Caco-2 (cell line): ENCODE measurements around the gene F10. TPM values are rescaled to one million over a fixed set of nuclear protein-coding genes. Genes with fewer than 3 reads are reported as not detected.
"Not testable (repeated sequence)": the region's sequence is repeated elsewhere in the genome, so short reads cannot be mapped to it uniquely, and the experiment has no call there.

Experiments used
- BruUV-seq: library from RNA; stranded (reverse); fragments of 400-500 nt; replicated peaks from 2 replicates; lab custom pipeline; 2021; lab: Mats Ljungman, UMichigan
- CTCF ChIA-PET: fragments of 300-600 bp; sonication (Branson Sonifier 250); formaldehyde crosslinking; loops from one replicate; lab custom pipeline; 2022; ENCODE audit warnings: antibody characterized with exemption; lab: Charles Lee
- POLR2A ChIA-PET: fragments of 300-600 bp; sonication (Branson Sonifier 250); formaldehyde crosslinking; loops from one replicate; lab custom pipeline; 2022; ENCODE audit warnings: antibody characterized with exemption; lab: Charles Lee
- DNase-seq, 2 experiments: peaks; one replicate each; pipeline versions ENCODE4 v3.0.0 to v3.0.0-alpha.2; 2020 to 2022
- H3K27me3 ChIP-seq: replicated peaks from 2 replicates; pipeline ENCODE4 v1.6.0; 2011; ENCODE audit warnings: low read length; ENCODE audit not compliant: control insufficient read depth, insufficient read depth
- H3K36me3 ChIP-seq: 2 replicates; pipeline ENCODE4 v1.5.1; 2011; ENCODE audit warnings: low read length; ENCODE audit not compliant: control insufficient read depth, insufficient read depth
- H3K4me1 ChIP-seq: fragments of 250-450 bp; sonication (Bioruptor Pico); 2 replicates; pipeline ENCODE4 v1.5.1; 2020; ENCODE audit warnings: mild to moderate bottlenecking
- H3K4me3 ChIP-seq: 2 replicates; pipeline ENCODE4 v1.5.1; 2011; ENCODE audit warnings: low read depth, mild to moderate bottlenecking, control low read depth, low read length
- H3K9me3 ChIP-seq: fragments of 250-450 bp; sonication (Bioruptor Pico); 2 replicates; pipeline ENCODE4 v1.5.1; 2020; ENCODE audit warnings: mild to moderate bottlenecking, moderate library complexity
- H3K27ac Mint-ChIP-seq: one replicate; pipeline ENCODE4 v1.8.0; 2022; ENCODE audit warnings: mixed read lengths; ENCODE audit not compliant: unreplicated experiment
- H3K27me3 Mint-ChIP-seq: one replicate; pipeline ENCODE4 v1.8.0; 2022; ENCODE audit warnings: mixed read lengths; ENCODE audit not compliant: insufficient read depth, unreplicated experiment
- H3K36me3 Mint-ChIP-seq: one replicate; pipeline ENCODE4 v1.8.0; 2022; ENCODE audit warnings: mild to moderate bottlenecking, mixed read lengths; ENCODE audit not compliant: insufficient read depth, unreplicated experiment
- H3K4me1 Mint-ChIP-seq: one replicate; pipeline ENCODE4 v1.8.0; 2022; ENCODE audit warnings: low read depth, mixed read lengths; ENCODE audit not compliant: unreplicated experiment
- H3K4me3 Mint-ChIP-seq: one replicate; pipeline ENCODE4 v1.8.0; 2022; ENCODE audit warnings: mild to moderate bottlenecking, moderate library complexity, mixed read lengths; ENCODE audit not compliant: unreplicated experiment
- H3K9me3 Mint-ChIP-seq: one replicate; pipeline ENCODE4 v1.8.0; 2022; ENCODE audit warnings: mixed read lengths; ENCODE audit not compliant: unreplicated experiment
- intact Hi-C: fragments of 100-400 bp; cut with micrococcal nuclease; formaldehyde crosslinking; loops from one replicate; pipeline ENCODE4 v1.10.0; 2022; ENCODE audit not compliant: unreplicated experiment
- total RNA-seq: library from RNA; stranded (reverse); gene quantifications from 2 replicates; pipeline ENCODE4 v1.2.3, GENCODE V29; 2022
- TF ChIP-seq, protein P1 (sequence below), 2 experiments: fragments of 200-600 bp in 1 of 2; IDR thresholded peaks; 1 replicate in 1 of 2; 2 replicates in 1 of 2; pipeline versions ENCODE4 v1.5.1 to v1.8.0; 2011 to 2022; ENCODE audit warnings: antibody characterized with exemption in 1 of 2, control low read depth in 1 of 2, inconsistent platforms in 1 of 2, low read depth in 1 of 2, low read length in 1 of 2, mild to moderate bottlenecking in 1 of 2, moderate library complexity in 1 of 2; ENCODE audit not compliant: insufficient read depth in 1 of 2, severe bottlenecking in 1 of 2, unreplicated experiment in 1 of 2

The F10 gene
- total RNA-seq, 1 experiment from 2014 or later: 34.3 TPM

DNA sequence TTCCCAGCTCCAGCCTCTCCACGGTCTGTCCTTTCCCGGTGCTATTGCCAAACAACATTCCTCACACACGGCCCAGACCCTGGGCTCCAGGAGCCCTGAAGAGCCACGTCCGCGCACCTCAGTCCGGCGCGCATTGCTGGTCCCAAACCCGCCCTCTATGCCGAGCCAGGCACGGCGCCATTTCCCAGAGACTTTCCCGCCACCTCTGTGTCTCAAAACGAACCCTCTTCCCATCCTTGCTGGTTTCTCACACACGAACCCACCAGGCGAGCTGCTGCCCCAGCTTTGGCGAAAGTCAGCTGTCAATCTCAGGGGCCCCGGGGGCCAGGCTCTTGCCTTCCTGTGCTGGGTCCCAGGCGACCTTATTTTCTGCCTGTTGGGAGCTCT is 45.0 kb upstream of the F10 start:
- Mint-ChIP-seq H3K27me3 (no peaks in the 10 kb centered on the region), H3K9me3 (no peaks in the 10 kb centered on the region), H3K4me1 (no peaks in the 10 kb centered on the region), H3K4me3 (no peak overlapping the region), H3K27ac (no peak overlapping the region), H3K36me3 (no peaks in the 10 kb centered on the region)
- Histone ChIP-seq H3K36me3 (no peaks in the 10 kb centered on the region; the same call in 1 of the 2 replicates), H3K4me3 (no peak overlapping the region), H3K27me3 (no peaks in the 10 kb centered on the region), H3K9me3 (no peaks in the 10 kb centered on the region), H3K4me1 (no peaks in the 10 kb centered on the region)
- CTCF ChIA-PET: no interaction called here
- no TSS peak for BruUV-seq
- POLR2A ChIA-PET: no interaction called here
- intact Hi-C loops: no loop called here
- TF ChIP-seq, protein P1, sequence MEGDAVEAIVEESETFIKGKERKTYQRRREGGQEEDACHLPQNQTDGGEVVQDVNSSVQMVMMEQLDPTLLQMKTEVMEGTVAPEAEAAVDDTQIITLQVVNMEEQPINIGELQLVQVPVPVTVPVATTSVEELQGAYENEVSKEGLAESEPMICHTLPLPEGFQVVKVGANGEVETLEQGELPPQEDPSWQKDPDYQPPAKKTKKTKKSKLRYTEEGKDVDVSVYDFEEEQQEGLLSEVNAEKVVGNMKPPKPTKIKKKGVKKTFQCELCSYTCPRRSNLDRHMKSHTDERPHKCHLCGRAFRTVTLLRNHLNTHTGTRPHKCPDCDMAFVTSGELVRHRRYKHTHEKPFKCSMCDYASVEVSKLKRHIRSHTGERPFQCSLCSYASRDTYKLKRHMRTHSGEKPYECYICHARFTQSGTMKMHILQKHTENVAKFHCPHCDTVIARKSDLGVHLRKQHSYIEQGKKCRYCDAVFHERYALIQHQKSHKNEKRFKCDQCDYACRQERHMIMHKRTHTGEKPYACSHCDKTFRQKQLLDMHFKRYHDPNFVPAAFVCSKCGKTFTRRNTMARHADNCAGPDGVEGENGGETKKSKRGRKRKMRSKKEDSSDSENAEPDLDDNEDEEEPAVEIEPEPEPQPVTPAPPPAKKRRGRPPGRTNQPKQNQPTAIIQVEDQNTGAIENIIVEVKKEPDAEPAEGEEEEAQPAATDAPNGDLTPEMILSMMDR (IDR thresholded peaks at IDR 0.05; ENCODE audit: insufficient read depth in 1 of 2, low read depth in 1 of 2, low read length in 1 of 2, severe bottlenecking in 1 of 2, unreplicated experiment in 1 of 2): no peak
- no peak for DNase-seq

DNA sequence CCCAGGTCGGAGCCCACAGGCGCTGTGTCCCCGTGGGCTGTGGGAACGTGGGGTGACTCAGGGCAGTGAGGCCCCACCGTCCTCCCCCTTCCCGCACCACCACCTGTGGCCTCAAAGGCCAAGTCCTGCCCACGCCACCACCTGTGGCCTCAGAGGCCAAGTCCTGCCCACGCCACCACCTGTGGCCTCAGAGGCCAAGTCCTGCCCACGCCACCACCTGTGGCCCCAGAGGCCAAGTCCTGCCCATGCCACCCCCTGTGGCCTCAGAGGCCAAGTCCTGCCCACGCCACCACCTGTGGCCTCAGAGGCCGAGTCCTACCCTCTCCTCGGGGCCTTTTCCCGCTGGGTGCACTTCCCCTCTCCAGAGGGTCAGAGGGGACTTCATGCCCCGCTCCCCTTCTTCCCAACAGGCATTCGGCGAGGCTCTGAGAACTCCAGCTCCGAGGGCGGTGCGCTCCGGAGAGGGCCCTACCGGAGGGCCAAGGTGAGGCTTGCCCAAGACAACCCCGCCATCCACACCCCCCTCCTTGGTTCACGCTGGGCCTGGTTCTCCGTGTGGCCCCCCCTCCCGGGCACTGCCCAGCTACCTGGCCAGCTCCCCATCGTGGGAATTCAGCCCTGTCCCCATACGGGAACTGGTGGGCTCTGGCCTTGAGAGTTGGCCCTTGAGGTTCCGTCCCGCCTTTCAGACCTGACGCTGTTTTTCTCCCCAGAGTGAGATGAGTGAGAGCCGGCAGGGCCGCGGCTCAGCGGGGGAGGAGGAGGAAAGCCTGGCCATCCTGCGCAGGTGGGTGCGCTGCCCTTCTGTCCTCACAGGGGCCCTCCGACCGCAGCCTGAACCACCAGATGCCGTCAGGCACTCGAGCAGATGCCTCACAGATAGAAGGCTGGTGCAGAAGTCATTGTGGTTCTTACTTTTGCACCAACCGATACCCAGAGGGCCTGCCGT is 44.4 kb upstream of the F10 start:
- intact Hi-C loops: no loop called here
- Mint-ChIP-seq H3K4me1 (no peaks in the 10 kb centered on the region), H3K27ac (no peak overlapping the region), H3K9me3 (no peaks in the 10 kb centered on the region), H3K4me3 (no peak overlapping the region), H3K27me3 (no peaks in the 10 kb centered on the region), H3K36me3 (no peaks in the 10 kb centered on the region)
- no peaks in the 10 kb centered on the region for H3K9me3 ChIP-seq
- no peaks in the 10 kb centered on the region; the same call in 1 of the 2 replicates for H3K36me3 ChIP-seq
- TF ChIP-seq, protein P1 (IDR thresholded peaks at IDR 0.05; ENCODE audit: insufficient read depth in 1 of 2, low read depth in 1 of 2, low read length in 1 of 2, severe bottlenecking in 1 of 2, unreplicated experiment in 1 of 2): no peak
- H3K4me1 ChIP-seq: no peaks in the 10 kb centered on the region
- CTCF ChIA-PET: no interaction called here
- POLR2A ChIA-PET: no interaction called here
- no peak for DNase-seq
- no peak overlapping the region for H3K4me3 ChIP-seq
- no peaks in the 10 kb centered on the region for H3K27me3 ChIP-seq
- no TSS peak for BruUV-seq

DNA sequence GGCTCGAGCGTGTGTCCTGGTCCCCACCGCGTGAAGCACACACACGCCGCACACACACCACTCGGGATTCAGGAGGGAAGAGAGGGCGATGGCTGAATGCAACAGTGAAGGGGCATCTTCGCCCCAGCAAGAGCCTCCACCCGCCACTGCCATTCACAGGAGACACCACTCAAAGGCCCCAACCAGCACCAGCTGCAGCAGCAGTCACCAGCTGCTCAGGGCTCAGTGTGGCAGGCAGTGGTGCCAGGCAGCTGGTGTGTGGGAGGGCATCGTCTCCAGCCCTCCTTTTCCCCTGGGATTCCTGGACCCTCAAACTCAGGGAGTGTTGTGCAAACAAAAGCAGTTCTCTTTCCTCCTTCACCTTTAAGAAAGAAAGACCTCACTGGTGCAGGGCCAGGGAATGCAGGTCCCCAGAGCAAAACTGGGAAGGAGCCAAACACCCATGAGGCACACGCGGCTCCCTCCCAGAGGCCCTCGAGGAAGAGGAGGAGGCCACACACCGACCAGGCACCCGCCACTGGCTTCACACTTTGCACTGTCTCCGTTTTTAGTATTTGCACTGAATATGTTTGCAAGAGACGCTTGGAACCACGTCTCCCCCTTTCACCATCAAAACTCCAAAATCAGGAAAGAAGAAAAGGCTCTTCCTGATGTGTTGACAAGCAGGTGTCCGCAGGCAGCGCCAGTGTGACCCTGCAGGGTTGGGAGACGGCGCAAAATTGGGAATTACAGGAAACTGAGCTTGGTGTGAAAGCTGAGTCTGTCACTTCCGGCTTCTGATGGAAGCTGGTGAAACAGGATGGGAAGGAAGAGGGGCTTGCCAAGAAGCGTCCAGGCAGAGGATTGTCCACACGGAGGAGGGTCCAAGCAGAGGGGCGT is 43.5 kb upstream of the F10 start:
- CTCF ChIA-PET: no interaction called here

DNA sequence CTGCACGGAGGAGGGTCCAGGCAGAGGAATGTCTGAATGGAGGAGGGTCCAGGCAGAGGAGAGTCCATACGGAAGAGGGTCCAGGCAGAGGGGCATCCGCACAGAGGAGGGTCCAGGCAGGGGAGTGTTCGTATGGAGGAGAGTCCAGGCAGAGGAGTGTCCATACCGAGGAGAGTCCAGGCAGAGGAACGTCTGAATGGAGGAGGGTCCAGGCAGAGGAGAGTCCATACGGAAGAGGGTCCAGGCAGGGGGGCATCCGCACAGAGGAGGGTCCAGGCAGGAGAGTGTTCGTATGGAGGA is 42.9 kb upstream of the F10 start:
- H3K36me3 Mint-ChIP-seq, H3K27me3 Mint-ChIP-seq, DNase-seq, POLR2A ChIA-PET, H3K27ac Mint-ChIP-seq, H3K4me3 Mint-ChIP-seq, CTCF ChIA-PET, H3K27me3 ChIP-seq, H3K9me3 ChIP-seq, H3K9me3 Mint-ChIP-seq, H3K4me1 ChIP-seq, H3K4me3 ChIP-seq, intact Hi-C loops, H3K36me3 ChIP-seq, BruUV-seq, H3K4me1 Mint-ChIP-seq: not testable (repeated sequence)

More for the DNA sequence above, 43.5 kb upstream of the F10 start:
- Histone ChIP-seq H3K4me1 (0 out of 2 replicates have a peak, but pooled peaks cover 7% of the 10 kb centered on the region), H3K27me3 (no peaks in the 10 kb centered on the region), H3K4me3 (no peak overlapping the region), H3K9me3 (no peaks in the 10 kb centered on the region), H3K36me3 (no peaks in the 10 kb centered on the region; the same call in 1 of the 2 replicates)
- DNase-seq: no peak
- H3K36me3 Mint-ChIP-seq: no peaks in the 10 kb centered on the region
- no peaks in the 10 kb centered on the region for H3K4me1 Mint-ChIP-seq
- intact Hi-C loops: no loop called here
- TF ChIP-seq, protein P1 (IDR thresholded peaks at IDR 0.05; ENCODE audit: insufficient read depth in 1 of 2, low read depth in 1 of 2, low read length in 1 of 2, severe bottlenecking in 1 of 2, unreplicated experiment in 1 of 2): no peak
- no peak overlapping the region for H3K4me3 Mint-ChIP-seq
- POLR2A ChIA-PET: no interaction called here
- BruUV-seq: no TSS peak
- no peaks in the 10 kb centered on the region for H3K27me3 Mint-ChIP-seq
- no peak overlapping the region for H3K27ac Mint-ChIP-seq
- H3K9me3 Mint-ChIP-seq: no peaks in the 10 kb centered on the region
